Fibroblast of skin of scalp (primary cell): ENCODE measurements around the gene TNFRSF6B.

Experiments used
- DNase-seq: peaks from one replicate; pipeline ENCODE4 v3.0.0-alpha.2; 2013

Gene TNFRSF6B

GRCh38 chr20:63697868-63698545, 1.6 kb downstream of the TNFRSF6B start:
- no peak for DNase-seq

DNA sequence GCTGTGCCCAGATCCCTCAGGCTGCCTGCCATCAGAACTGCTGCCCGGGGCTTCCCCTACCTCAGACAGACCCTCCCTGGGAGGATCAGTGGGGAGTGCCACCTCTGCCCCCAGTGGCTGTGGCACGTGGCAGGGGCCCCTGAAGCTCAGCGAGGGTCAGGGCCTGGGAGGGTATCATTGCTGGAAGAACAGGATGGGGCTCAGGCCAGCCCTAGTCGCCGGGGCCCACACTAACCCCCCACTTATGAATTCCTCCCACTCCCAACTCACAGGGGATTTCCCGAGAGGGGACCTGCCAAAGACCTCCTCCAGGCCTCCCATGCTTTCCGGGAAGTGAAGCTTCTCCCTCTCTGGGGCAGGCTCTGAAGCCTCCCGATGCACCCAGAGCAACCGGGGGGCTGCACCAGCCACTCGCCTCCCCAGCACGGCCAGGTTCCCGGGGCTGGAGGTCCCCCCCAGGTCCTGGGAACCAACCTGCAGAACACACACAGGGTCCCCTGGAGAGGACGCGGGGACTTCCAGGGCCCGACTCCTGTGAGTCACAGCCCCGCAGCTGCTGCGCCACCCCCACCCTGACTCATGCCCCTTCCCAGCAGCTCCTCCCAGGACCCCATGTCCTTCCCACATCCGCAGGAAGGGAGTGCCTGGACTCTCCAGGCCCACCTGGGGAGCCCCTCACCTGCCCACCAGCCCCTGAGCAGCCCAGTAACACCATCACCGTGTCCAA, 2.5 kb downstream of the TNFRSF6B start:
- DNase-seq = peak; percentile 87

- DNase-seq = no peak
These were observed 3.2 kb downstream of the TNFRSF6B start for GRCh38 chr20:63699466-63700198.

DNA sequence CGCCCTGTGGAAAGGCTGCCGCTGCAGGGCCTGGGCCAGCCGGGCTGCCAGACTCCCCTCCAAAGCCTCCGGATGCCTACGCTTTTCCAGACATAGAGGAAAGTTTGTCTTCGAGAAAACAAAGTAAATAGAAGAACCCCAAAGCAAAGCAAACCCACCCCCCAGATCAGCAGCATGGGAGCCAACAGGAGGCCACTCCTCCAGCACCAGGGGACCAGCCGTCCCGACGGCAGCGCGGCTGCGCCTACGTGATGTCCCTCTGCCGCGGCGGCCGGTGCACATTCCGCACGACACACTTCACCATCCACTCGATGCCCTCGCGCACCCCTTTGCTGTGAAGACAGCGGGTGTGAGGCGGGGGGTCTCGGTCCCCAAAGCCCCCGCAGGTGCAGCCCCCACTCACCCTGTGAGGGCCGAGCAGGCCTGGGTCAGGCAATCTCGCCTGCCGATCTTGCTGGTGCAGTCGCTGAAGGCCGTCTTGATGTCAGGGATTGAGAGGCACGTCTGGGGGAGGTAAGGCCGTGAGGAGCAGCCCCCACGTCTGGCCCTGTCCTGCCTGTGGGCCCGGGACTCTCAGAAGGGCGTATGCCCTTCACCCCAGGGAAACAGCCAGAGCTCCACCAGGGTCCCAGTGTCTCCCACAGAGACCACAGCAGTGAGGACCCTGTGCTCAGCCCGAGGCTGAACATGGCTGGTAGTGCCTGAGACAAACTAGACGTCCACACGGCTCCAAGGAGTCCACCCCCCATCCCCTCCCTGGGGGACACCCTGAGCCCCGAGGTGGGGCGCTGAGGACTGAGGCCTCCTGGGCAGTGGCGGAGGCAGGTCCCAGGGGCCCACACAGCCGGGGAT, 4.0 kb downstream of the TNFRSF6B start:
- no peak for DNase-seq

DNA sequence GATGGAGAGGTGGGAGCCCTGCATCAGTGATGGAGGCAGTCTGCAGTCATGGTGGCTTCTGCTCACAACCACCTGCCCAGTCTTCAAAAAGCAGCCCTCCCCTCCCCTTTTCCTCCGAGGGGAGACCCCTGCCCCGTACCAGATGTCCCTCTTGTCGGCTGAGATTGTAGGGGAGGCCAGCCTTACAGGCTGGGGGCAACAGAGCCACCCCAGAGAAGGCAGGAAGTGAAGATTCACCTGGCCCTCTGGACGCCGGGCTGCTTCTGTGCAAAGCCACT, 4.5 kb downstream of the TNFRSF6B start:
- no peak for DNase-seq

DNA sequence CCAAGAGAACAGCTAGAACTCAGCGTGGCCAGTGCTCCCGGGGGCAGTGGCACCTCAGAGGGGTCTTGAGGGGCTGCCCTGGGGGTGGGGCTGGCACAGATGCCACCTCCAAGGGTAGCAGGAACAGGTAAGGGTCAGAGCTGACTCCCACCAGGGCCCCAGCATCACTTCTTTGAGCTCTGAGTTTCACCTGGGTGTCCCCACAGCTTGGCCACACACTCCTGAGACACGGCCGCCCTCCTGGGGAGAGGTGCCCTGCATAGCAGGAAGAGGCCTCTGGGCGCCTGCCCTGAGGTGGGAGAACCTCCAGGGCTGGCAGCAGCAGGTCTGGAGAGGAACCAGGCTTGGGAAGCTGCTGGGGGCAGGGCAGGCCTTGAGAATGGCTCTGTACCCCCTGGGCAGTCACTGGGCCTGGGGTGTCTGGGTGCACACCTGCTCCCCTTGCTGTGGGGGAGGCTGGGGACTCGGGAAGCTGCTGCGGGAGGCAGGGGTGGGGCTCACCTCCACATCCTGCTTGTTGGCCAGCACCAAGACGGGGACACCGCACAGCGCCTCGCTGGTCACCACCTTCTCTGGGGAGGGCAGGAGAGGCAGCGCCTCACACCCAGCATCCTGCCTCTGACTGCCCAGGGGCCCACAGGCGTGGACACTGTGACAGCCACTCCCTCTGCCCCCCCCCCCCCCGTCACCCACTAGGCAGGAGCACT, 5.0 kb downstream of the TNFRSF6B start:
- no peak for DNase-seq

DNA sequence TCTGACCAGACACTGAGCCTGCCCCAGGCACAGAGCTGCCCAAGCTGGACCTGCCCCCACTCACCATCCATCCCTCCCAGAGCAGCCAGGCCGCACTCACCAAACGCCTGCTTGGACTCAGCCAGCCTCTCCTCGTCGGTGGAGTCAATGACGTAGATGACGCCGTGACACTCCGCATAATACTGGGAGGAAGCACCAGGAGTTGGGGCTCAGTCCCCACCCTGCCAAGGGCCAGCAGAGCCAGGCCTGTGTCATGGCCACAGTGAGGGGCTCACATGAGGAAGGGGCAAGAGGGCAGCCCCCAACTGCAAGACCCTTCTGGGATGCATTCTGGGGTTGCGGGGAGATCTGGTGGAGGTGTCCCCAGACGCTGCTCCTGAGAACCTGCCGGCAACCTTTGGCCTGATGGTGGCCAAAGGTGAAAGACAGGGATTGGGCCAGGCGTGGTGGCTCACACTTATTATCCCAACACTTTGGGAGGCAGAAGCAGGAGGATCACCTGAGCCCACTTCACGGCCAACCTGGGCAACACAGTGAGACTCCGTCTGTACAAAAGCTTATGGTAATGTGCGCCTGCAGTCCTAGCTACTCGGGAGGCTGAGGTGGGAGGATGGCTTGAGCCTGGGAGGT, 5.7 kb downstream of the TNFRSF6B start:
- no peak for DNase-seq

DNA sequence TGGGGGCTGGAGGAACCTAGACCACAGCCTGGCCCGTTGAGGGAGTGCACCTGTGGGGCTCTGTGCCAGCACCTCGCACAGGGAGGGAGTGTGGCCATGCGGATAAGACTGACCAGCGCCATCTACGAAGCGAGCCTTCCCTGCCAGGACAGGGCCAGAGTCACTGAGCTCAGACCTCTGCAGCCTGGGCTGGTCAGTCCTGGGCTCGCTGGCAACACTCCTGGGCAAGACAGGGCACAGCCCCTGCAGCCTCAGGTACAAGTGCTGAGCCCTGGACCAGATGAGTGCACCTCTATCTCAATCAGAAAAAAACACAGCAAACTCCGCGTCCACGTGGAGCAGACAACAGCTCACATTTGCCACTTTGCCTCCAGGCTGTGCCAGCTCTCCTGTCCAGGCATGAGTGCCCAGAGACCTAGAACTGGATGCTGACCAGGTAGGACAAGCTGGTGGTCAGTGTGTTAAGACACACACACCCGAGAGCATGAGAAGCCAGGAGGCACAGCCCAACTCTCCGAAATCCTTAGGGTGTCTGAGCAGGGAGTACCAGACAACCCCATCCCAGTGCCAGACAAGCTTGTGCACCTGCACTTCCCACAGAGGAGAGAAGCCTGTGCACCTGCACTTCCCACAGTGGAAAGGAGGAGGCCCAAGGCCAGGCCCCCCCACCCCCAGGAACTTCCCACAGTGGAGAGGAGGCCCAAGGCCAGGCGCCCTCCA, 6.5 kb downstream of the TNFRSF6B start:
- no peak for DNase-seq

DNA sequence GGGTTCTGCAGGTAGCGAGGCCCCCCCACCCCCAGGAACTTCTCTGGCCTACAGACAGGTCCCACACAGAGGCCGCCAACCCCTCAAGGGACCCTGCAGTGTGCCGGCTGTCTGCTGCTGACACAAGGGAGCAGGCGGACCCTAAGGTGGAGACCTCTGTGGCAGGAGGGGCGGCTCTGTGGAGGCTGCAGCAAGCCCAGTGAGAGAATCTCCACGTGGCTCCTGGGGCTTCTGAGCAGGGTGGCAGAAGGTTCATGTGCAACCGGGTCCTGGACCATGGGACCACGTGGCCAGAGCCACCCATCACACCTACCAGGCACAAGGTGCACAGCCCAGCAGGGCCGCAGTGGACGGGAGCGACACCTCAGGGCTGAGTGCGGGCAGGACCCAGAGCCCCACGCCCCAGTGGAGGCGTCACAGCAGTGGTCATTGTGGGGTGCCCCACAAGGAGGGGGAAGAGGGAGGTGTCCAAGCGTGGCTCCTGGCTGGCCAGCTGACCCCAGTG, 7.1 kb downstream of the TNFRSF6B start:
- DNase-seq = no peak

- DNase-seq = no peak
These were observed 7.7 kb downstream of the TNFRSF6B start for GRCh38 chr20:63703976-63704748.

DNA sequence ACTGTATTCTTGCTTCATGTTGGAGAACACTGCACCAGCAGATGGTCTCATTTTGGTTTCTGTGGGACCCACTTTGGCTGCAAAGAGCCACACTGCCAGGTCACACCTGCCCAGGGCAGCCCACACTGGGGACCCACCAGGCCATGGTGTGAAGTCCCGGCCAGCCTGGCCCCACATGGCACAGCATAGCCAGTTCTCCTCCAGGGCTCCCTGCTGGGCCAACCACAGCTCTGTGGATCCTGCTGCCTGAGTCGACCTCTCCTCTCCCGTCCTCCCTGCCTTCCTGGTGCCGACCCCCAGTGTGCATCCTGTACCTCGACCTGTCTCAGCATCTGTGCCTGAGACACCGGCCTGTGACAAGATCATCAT, 8.3 kb downstream of the TNFRSF6B start:
- DNase-seq = no peak

DNA sequence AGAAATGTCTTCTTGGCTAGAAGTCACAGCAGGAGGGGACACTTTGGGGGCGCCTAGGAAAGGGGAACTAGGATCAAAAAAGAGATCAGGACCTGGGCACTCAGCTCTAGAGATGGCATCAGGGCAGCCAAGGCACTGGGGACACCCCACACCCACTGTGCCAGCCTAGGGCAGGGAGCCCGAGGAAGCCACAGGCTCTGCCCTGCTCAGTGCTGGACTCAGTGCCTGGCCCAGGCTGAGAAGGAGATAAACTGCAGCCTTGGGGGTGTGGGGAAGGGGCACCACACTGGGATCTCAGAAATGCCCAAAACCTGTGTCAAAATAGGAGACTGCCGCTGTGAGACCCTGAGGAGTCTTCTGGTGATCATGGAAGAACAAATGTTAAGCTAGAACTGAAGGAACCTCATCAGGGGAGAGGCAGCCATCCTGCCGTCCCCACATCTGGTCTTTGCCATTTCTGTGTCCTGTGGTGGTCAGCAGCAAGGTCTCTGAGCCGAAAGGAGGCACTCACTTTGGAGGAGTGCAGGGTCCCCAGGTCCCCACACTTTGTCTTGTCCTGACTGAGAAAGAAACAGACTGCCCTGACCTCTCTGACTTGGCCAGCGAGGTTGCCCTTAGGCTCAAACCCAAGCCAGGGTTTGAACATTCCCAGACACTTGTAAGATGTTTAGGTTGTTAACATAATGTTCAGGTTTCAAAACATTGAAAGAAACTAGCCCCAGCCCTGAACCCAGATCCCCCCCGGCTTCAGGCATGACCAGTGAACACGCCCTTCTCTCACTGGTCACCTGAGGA, 9.0 kb downstream of the TNFRSF6B start:
- no peak for DNase-seq

DNA sequence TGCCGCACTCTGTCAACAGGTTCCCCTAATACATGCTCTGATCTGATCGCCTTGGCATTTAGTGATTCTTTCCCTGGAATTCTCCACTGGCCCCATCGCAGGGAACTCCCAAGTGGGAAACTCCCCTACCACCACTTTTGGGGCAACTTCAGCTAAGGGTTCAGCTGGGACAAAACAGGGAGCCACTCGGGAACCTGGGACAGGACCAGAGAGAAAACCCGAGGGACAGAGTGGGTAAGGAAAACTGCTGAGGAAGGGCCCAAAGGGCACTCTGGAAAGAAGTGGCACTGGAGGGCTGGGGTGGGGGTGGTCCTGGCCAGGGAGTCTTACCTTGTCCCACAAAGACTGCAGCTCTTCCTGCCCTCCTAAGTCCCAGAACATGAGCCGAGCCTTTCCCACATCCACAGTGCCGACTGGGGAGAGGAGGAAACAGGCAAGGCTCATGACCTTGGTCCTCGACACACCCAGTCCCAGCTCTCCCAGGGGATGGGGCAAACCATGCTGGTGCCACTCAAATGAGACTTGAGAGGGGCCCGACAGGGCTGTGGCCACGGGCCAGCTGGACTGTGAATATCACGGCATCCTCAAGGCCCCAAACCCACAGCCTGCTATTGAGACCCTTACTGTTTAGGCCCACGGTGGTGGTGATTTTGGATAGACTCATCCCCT, 9.7 kb downstream of the TNFRSF6B start:
- no peak for DNase-seq

DNA sequence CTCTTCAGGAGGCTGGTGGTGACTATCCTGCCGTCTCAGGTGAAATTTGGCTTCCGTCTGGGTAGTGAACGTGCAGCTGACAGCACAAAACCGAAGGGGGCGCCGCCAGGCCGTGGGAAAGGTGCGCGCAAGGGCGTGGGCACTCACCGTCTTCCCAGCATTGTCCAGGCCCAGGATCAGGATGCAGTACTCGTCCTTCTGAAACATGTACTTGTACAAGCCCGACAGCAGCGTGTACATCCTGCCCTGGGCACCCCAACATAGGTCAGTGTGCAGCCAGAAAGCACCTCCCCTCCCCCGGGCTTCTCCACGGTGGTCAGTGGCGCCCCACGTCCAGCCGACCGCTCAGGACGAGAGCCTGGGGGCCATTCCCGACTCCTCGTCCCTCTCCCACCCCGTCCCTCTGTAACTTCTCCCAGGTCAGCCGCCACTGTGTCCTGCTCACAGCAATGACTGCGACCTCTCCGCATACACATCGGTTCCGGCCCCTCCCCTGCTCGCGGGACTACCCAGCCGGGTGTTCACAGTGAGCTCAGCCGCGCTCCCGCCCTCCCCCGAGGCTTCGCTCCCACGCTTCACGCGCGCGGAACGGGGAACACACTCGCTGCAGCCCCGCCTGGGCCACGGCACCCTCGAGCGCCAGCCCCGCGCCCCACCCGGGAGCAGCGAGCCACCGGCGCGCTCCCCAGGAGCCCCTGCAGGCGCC, 10.6 kb downstream of the TNFRSF6B start:
- no peak for DNase-seq

DNA sequence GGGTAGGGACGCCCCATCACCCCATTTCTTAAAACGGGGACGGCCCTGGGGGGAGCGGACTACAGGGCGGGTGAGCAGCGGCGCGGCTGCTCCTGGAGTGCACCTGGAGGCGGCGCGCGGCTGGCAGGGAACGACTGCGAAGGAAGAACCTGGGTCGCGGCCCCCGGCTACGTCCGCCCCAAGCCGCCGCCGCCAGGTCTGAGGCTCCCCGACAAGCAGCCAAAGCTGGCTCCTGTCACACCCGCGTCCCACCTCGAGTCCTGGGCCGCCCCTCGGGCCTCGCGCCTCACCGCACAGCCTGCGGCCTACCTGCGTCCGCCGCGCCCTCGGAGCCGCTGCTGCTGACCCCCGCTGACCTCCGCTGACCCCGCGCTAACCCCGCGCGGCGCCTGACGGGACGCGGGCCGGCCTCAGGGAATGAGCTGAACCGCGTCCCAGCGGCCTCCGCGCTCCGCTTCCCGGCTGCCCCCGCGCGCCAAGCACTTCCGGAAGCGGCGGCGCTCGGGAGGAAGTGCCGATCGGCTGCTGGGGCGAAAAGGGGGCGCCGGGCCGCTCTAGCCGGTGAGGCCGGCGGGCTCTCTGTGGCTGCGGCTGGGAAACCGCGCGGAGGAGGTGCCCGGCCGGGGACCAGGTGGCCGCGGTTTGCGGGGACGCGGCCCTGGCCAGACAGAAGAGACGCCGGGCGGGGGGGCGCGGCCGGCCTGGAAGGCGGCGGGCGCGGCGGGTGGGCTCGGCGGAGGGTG, 11.3 kb downstream of the TNFRSF6B start, which contains the start of the genes ARFRP1 and ZGPAT:
Gene ARFRP1 (minus strand): TSS at position 419 of the 743 bp plus-strand sequence. CDS start 885 bp downstream, outside the sequence.
Gene ZGPAT (plus strand): TSS at position 482 of the 743 bp plus-strand sequence. CDS start 542 bp downstream, outside the sequence.
- peak; percentile 84 for DNase-seq

DNA sequence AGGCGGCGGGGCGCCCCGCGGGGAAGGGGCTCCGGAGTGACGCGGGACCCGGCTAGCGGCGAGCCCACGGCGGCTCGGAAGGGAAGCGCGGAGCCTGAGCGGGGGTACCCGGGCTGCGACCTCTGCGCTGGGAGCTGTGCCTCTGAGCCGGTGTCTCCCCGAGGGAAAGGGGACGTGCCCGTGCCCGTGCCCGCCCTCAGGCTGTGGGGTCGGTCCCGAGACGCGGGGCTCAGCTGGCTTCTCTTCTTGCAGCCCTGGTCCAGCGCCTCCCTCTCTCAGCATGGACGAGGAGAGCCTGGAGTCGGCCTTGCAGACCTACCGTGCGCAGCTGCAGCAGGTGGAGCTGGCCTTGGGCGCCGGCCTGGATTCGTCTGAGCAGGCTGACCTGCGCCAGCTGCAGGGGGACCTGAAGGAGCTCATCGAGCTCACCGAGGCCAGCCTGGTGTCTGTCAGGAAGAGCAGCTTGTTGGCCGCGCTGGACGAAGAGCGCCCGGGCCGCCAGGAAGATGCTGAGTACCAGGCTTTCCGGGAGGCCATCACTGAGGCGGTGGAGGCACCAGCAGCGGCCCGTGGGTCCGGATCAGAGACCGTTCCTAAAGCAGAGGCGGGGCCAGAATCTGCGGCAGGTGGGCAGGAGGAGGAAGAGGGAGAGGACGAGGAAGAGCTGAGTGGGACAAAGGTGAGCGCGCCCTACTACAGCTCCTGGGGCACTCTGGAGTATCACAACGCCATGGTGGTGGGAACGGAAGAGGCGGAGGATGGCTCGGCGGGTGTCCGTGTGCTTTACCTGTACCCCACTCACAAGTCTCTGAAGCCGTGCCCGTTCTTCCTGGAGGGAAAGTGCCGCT, 12.1 kb downstream of the TNFRSF6B start:
- DNase-seq = no peak
